ENCODE data around the gene MFAP1. TPM values are rescaled to one million over a fixed set of nuclear protein-coding genes. Genes with fewer than 3 reads are reported as not detected.
A peak's percentile ranks its signal among the peaks of the same experiment; 100 is the strongest.

Gene MFAP1
- total and polyA plus RNA-seq, 4 donors: 13.7 to 20.6 (median 19.7) TPM

DNA sequence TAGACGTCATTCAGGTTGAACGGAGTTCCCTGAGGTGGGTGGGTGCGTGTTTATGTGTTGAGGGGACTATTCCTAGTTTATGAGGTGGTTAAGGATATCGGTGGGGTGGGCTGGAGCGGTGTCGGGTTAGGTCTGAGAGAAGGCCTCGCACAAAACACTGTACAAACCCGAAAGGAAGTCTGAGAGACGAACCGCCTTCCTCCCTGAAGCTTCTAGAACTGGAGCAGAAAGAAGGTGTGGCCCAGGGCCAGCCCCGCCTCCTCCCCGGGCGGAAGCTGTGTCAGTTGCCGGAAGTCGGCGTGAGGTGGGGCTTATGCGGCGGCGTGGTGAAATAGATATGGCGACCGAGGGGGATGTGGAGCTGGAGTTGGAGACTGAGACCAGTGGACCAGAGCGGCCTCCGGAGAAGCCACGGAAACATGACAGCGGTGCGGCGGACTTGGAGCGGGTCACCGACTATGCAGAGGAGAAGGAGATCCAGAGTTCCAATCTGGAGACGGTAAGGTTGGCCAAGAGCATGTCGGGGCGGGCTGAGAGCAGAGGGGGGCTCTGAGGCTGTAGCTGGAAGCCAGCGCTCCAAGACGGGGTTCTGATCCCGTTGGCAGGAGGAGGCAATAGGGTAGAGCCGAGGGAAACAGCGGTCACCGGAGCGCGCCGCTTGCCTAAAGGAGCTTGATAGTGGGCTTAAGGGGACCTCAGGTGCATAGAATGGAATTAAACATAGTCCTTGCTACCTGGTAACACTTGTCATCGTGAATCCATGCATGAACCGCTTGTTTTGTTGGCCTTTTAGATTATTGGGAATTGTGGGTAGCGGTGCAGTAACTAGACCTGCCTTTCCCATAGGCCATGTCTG lies 24.0 kb downstream of the MFAP1 start, which contains the start of gene HYPK:
Gene HYPK, plus strand, starts transcription at position 314 of the 856 bp plus-strand sequence. Its CDS starts 24 bp downstream, at position 338.
- intact Hi-C loops (cut with DNase I): no loop called here

GRCh38 chr15:43799945-43800285 lies 24.6 kb downstream of the MFAP1 start, which contains the start of gene SERINC4:
SERINC4 (minus strand) TSS chr15:43800220; CDS start chr15:43799986, 234 bp downstream.
- intact Hi-C loops (cut with DNase I): no loop called here
- Histone ChIP-seq H3K27ac (ENCODE audit: low read depth in 1 of 2, low read length in 2 of 2) (peak within 1 kb of the TSS; percentile 23 to 89), H3K36me3 (ENCODE audit: control insufficient read depth in 1 of 2, insufficient read depth in 2 of 2, low read length in 1 of 2) (peaks cover 3 to 11% of the 10 kb centered on the region in 2 donors), H3K27me3 (ENCODE audit: control insufficient read depth in 1 of 2, insufficient read depth in 2 of 2, low read length in 1 of 2) (no peaks in the 10 kb centered on the region), H3K9me3 (ENCODE audit: control insufficient read depth, low read length) (no peaks in the 10 kb centered on the region), H3K4me1 (ENCODE audit: control insufficient read depth in 1 of 2, insufficient read depth in 2 of 2, low read length in 2 of 2) (peaks cover 0 to 4% of the 10 kb centered on the region in 2 donors), H3K4me3 (ENCODE audit: low read length in 2 of 2) (peak within 1 kb of the TSS; percentile 60 to 93)
- WGBS, 2 donors: 90 to 95% methylated on average over 8 of the region's 8 CpGs
- ATAC-seq (ENCODE audit: low FRiP score) (peak; percentile 6), DNase-seq (no peak)

More for the DNA sequence above, 24.0 kb downstream of the MFAP1 start, which contains the start of gene HYPK:
- H3K27ac ChIP-seq (ENCODE audit: low read depth in 1 of 2, low read length in 2 of 2): peak within 1 kb of the TSS; percentile 23 to 89
- WGBS, 2 donors: 6 to 7% methylated on average over 44 of the region's 44 CpGs
- peak; percentile 96 to 97 for DNase-seq
- peaks cover 4 to 10% of the 10 kb centered on the region in 2 donors for H3K36me3 ChIP-seq (ENCODE audit: control insufficient read depth in 1 of 2, insufficient read depth in 2 of 2, low read length in 1 of 2)
- H3K9me3 ChIP-seq (ENCODE audit: control insufficient read depth, low read length): no peaks in the 10 kb centered on the region
- ATAC-seq (ENCODE audit: low FRiP score): peak; percentile 95
- no peaks in the 10 kb centered on the region for H3K27me3 ChIP-seq (ENCODE audit: control insufficient read depth in 1 of 2, insufficient read depth in 2 of 2, low read length in 1 of 2)
- peak within 1 kb of the TSS; percentile 60 to 93 for H3K4me3 ChIP-seq (ENCODE audit: low read length in 2 of 2)
- no peaks in the 10 kb centered on the region for H3K4me1 ChIP-seq (ENCODE audit: control insufficient read depth in 1 of 2, insufficient read depth in 2 of 2, low read length in 2 of 2)

DNA sequence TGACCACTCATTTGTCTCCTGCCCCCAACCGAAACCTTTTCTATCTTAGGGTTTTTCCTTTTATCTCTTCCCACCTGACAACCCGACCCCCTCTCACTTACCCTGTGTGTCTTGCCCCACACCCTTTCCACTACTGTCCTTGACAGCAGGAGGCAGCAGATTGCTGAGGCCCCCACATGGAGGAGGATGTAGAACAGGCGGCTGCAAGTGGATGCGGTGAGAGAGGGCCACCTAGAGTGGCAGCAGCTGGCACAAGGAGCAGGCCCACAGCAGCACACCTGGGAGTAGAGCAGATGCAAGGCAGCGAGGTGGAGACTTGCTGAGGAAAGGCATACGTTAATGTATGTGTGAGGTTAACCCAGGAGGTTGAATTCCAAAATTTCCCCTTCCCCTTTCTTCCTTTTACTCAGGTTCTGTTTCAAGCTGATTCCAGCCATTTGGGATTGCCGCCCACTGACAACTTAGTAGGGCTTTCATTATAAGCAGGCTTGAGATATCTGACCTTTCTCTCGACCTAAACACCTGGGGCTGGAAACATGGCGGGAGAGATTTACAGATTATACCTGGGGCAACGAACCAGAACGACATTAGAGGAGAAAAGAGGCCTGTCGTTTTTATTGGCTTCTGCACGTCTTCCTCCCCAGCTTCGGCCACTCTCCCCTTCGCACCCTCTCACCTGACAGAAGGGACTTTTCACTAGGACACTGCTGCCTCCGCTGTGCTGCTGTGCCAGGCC lies 25.1 kb downstream of the MFAP1 start:
- Histone ChIP-seq H3K4me3 (ENCODE audit: low read length in 2 of 2) (no peak overlapping the region), H3K4me1 (ENCODE audit: control insufficient read depth in 1 of 2, insufficient read depth in 2 of 2, low read length in 2 of 2) (peaks cover 0 to 7% of the 10 kb centered on the region in 2 donors)
- WGBS, 2 donors: 90 to 93% methylated on average over 16 of the region's 16 CpGs

GRCh38 chr15:43796566-43796965 lies 27.9 kb downstream of the MFAP1 start:
- intact Hi-C loops (cut with DNase I): no loop called here
- ATAC-seq (ENCODE audit: low FRiP score): no peak
- Histone ChIP-seq H3K36me3 (ENCODE audit: control insufficient read depth in 1 of 2, insufficient read depth in 2 of 2, low read length in 1 of 2) (peaks cover 0 to 9% of the 10 kb centered on the region in 2 donors), H3K4me3 (ENCODE audit: low read length in 2 of 2) (no peak overlapping the region), H3K27me3 (ENCODE audit: control insufficient read depth in 1 of 2, insufficient read depth in 2 of 2, low read length in 1 of 2) (no peaks in the 10 kb centered on the region), H3K27ac (ENCODE audit: low read depth in 1 of 2, low read length in 2 of 2) (no peak overlapping the region), H3K9me3 (ENCODE audit: control insufficient read depth, low read length) (no peaks in the 10 kb centered on the region), H3K4me1 (ENCODE audit: control insufficient read depth in 1 of 2, insufficient read depth in 2 of 2, low read length in 2 of 2) (peaks cover 0 to 15% of the 10 kb centered on the region in 2 donors)
- 83 to 85% methylated on average over 3 of the region's 3 CpGs for WGBS, 2 donors
- DNase-seq: no peak

More for the DNA sequence above, 25.1 kb downstream of the MFAP1 start:
- peak overlapping the region; percentile 23 to 89 for H3K27ac ChIP-seq (ENCODE audit: low read depth in 1 of 2, low read length in 2 of 2)
- intact Hi-C loops (cut with DNase I): no loop called here
- ATAC-seq (ENCODE audit: low FRiP score) (no peak), DNase-seq (no peak)
- H3K36me3 ChIP-seq (ENCODE audit: control insufficient read depth in 1 of 2, insufficient read depth in 2 of 2, low read length in 1 of 2): peaks cover 0 to 9% of the 10 kb centered on the region in 2 donors
- no peaks in the 10 kb centered on the region for H3K27me3 ChIP-seq (ENCODE audit: control insufficient read depth in 1 of 2, insufficient read depth in 2 of 2, low read length in 1 of 2)
- no peaks in the 10 kb centered on the region for H3K9me3 ChIP-seq (ENCODE audit: control insufficient read depth, low read length)

- ATAC-seq (ENCODE audit: low FRiP score) (no peak), DNase-seq (no peak)
- H3K9me3 ChIP-seq (ENCODE audit: control insufficient read depth, low read length): no peaks in the 10 kb centered on the region
- H3K36me3 ChIP-seq (ENCODE audit: control insufficient read depth in 1 of 2, insufficient read depth in 2 of 2, low read length in 1 of 2): peaks cover 0 to 9% of the 10 kb centered on the region in 2 donors
- intact Hi-C loops (cut with DNase I): no loop called here
- no peak overlapping the region for H3K27ac ChIP-seq (ENCODE audit: low read depth in 1 of 2, low read length in 2 of 2)
- peaks cover 0 to 15% of the 10 kb centered on the region in 2 donors for H3K4me1 ChIP-seq (ENCODE audit: control insufficient read depth in 1 of 2, insufficient read depth in 2 of 2, low read length in 2 of 2)
- no peaks in the 10 kb centered on the region for H3K27me3 ChIP-seq (ENCODE audit: control insufficient read depth in 1 of 2, insufficient read depth in 2 of 2, low read length in 1 of 2)
- no peak overlapping the region for H3K4me3 ChIP-seq (ENCODE audit: low read length in 2 of 2)
These were observed 28.5 kb downstream of the MFAP1 start for GRCh38 chr15:43795997-43796396.

DNA sequence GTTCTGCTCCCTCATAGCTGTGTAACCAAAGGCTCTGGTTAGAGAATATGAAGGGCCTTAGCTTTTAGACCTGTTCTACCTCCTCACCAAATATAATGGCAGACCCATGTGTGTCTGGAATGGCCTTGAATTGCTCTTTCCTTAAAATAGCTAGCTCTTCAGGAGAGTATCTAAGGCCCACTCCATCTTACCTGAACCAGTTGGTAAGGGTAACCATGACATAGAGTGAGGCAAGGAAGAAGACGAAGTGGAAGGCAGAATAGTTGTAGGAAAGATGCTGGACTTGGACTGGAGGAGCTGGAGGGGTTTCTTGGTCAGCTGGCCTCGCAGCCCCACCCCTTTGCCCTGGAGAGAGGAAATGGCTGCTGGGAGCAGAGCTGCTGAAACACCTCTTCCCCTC lies 29.3 kb downstream of the MFAP1 start:
- H3K4me3 ChIP-seq (ENCODE audit: low read length in 2 of 2): no peak overlapping the region
- DNase-seq (no peak), ATAC-seq (ENCODE audit: low FRiP score) (no peak)
- peaks cover 0 to 15% of the 10 kb centered on the region in 2 donors for H3K4me1 ChIP-seq (ENCODE audit: control insufficient read depth in 1 of 2, insufficient read depth in 2 of 2, low read length in 2 of 2)
- peaks cover 0 to 9% of the 10 kb centered on the region in 2 donors for H3K36me3 ChIP-seq (ENCODE audit: control insufficient read depth in 1 of 2, insufficient read depth in 2 of 2, low read length in 1 of 2)
- intact Hi-C loops (cut with DNase I): no loop called here
- no peaks in the 10 kb centered on the region for H3K27me3 ChIP-seq (ENCODE audit: control insufficient read depth in 1 of 2, insufficient read depth in 2 of 2, low read length in 1 of 2)
- 90 to 91% methylated on average over 2 of the region's 2 CpGs for WGBS, 2 donors
- H3K27ac ChIP-seq (ENCODE audit: low read depth in 1 of 2, low read length in 2 of 2): peak overlapping the region in 1 of 2 donors; percentile 6
- no peaks in the 10 kb centered on the region for H3K9me3 ChIP-seq (ENCODE audit: control insufficient read depth, low read length)

DNA sequence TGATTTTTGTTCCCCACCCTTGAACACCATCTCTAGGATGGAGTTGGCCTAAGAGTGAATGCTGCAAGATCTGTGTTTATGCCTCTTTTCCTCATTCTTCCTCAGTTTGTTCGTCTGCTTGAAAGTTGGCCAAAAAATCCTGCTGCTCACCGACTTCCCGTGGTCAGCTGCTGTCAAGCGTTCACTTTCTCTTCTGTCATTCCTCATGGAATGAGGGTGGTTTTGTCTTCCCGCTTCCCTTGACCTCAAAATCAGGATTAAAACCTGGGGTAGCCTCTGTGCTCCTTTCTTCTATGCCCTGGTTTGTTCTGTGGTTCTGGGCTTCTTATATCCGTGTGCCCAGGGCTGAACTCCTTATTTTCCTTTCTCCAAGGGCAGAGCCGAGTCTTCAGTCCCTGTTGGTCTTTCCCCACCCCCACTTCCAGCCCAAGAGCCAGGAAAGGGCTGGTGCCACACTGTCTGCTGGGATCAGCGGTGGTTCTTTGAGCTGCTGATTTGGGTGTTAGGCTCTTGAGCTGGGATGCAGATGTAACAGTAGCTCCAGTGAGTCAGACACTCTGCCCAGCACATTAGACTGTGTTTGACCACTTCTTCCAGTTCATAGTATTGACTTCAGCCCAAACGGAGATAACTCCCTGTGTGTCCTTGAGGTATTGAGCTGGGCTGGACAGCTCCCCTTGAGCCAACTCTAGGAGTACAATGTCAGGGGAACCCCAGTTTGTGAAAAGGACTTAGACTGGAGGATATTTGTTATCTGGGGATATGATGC lies 30.0 kb downstream of the MFAP1 start:
- peak overlapping the region in 1 of 2 donors; percentile 17 for H3K27ac ChIP-seq (ENCODE audit: low read depth in 1 of 2, low read length in 2 of 2)
- no peaks in the 10 kb centered on the region for H3K27me3 ChIP-seq (ENCODE audit: control insufficient read depth in 1 of 2, insufficient read depth in 2 of 2, low read length in 1 of 2)
- H3K36me3 ChIP-seq (ENCODE audit: control insufficient read depth in 1 of 2, insufficient read depth in 2 of 2, low read length in 1 of 2): peaks cover 0 to 9% of the 10 kb centered on the region in 2 donors
- H3K9me3 ChIP-seq (ENCODE audit: control insufficient read depth, low read length): no peaks in the 10 kb centered on the region
- peaks cover 0 to 15% of the 10 kb centered on the region in 2 donors for H3K4me1 ChIP-seq (ENCODE audit: control insufficient read depth in 1 of 2, insufficient read depth in 2 of 2, low read length in 2 of 2)
- WGBS, 2 donors: 54% methylated on average over 9 of the region's 9 CpGs
- no peak overlapping the region for H3K4me3 ChIP-seq (ENCODE audit: low read length in 2 of 2)
- DNase-seq (no peak), ATAC-seq (ENCODE audit: low FRiP score) (no peak)
- intact Hi-C loops (cut with DNase I): no loop called here

DNA sequence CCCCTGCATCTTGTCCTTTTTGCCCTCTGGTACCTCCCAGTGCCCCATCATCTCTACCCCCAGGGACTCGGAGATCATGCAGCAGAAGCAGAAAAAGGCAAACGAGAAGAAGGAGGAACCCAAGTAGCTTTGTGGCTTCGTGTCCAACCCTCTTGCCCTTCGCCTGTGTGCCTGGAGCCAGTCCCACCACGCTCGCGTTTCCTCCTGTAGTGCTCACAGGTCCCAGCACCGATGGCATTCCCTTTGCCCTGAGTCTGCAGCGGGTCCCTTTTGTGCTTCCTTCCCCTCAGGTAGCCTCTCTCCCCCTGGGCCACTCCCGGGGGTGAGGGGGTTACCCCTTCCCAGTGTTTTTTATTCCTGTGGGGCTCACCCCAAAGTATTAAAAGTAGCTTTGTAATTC lies 30.8 kb downstream of the MFAP1 start:
- 71 to 72% methylated on average over 10 of the region's 10 CpGs for WGBS, 2 donors
- Histone ChIP-seq H3K27me3 (ENCODE audit: control insufficient read depth in 1 of 2, insufficient read depth in 2 of 2, low read length in 1 of 2) (no peaks in the 10 kb centered on the region), H3K27ac (ENCODE audit: low read depth in 1 of 2, low read length in 2 of 2) (peak overlapping the region in 1 of 2 donors; percentile 49), H3K36me3 (ENCODE audit: control insufficient read depth in 1 of 2, insufficient read depth in 2 of 2, low read length in 1 of 2) (peaks cover 0 to 8% of the 10 kb centered on the region in 2 donors), H3K4me3 (ENCODE audit: low read length in 2 of 2) (no peak overlapping the region), H3K9me3 (ENCODE audit: control insufficient read depth, low read length) (no peaks in the 10 kb centered on the region), H3K4me1 (ENCODE audit: control insufficient read depth in 1 of 2, insufficient read depth in 2 of 2, low read length in 2 of 2) (peaks cover 0 to 15% of the 10 kb centered on the region in 2 donors)
- ATAC-seq (ENCODE audit: low FRiP score): no peak
- intact Hi-C loops (cut with DNase I): no loop called here
- no peak for DNase-seq
